Measurements from ENCODE around the gene CEACAM7.
"Not testable (repeated sequence)": the region's sequence is repeated elsewhere in the genome, so short reads cannot be mapped to it uniquely, and the experiment has no call there.

CEACAM7 gene

GRCh38 chr19:41699968-41700323 lies 11.9 kb upstream of the CEACAM7 start:
- no peak for DNase-seq

DNA sequence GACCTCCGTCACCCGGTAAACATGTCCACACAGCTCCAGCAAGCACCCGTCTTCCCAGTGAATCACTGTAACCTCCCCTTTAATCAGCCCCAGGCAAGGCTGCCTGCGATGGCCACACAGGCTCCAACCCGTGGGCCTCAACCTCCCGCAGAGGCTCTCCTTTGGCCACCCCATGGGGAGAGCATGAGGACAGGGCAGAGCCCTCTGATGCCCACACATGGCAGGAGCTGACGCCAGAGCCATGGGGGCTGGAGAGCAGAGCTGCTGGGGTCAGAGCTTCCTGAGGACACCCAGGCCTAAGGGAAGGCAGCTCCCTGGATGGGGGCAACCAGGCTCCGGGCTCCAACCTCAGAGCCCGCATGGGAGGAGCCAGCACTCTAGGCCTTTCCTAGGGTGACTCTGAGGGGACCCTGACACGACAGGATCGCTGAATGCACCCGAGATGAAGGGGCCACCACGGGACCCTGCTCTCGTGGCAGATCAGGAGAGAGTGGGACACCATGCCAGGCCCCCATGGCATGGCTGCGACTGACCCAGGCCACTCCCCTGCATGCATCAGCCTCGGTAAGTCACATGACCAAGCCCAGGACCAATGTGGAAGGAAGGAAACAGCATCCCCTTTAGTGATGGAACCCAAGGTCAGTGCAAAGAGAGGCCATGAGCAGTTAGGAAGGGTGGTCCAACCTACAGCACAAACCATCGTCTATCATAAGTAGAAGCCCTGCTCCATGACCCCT lies 11.3 kb upstream of the CEACAM7 start:
- DNase-seq, result no peak

DNA sequence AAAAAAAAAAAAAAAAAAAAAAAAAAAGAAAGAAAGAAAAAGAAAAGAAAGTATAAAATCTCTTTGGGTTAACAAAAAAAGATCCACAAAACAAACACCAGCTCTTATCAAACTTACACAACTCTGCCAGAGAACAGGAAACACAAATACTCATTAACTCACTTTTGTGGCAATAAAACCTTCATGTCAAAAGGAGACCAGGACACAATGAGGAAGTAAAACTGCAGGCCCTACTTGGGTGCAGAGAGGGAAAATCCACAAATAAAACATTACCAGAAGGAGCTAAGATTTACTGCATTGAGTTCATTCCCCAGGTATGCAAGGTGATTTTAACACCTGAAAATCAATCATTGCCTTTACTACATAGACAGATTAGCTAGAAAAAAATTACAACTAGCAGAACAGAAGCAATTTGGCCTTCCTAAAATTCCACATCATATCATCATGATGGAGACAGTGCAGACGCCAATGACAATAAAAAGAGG lies 10.7 kb upstream of the CEACAM7 start:
- no peak for DNase-seq

GRCh38 chr19:41697198-41697855 lies 9.3 kb upstream of the CEACAM7 start:
- DNase-seq, result no peak

- no peak for DNase-seq
Observed at GRCh38 chr19:41696402-41697197, 8.5 kb upstream of the CEACAM7 start.

DNA sequence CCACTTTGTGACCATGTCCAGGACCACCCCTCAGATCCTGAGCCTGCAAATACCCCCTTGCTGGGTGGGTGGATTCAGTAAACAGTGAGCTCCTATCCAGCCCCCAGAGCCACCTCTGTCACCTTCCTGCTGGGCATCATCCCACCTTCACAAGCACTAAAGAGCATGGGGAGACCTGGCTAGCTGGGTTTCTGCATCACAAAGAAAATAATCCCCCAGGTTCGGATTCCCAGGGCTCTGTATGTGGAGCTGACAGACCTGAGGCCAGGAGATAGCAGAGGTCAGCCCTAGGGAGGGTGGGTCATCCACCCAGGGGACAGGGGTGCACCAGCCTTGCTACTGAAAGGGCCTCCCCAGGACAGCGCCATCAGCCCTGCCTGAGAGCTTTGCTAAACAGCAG lies 7.7 kb upstream of the CEACAM7 start:
- no peak for DNase-seq

GRCh38 chr19:41694831-41695635 lies 7.0 kb upstream of the CEACAM7 start:
- DNase-seq, result no peak

- no peak for DNase-seq
Observed at GRCh38 chr19:41694196-41694595, 6.1 kb upstream of the CEACAM7 start.

DNA sequence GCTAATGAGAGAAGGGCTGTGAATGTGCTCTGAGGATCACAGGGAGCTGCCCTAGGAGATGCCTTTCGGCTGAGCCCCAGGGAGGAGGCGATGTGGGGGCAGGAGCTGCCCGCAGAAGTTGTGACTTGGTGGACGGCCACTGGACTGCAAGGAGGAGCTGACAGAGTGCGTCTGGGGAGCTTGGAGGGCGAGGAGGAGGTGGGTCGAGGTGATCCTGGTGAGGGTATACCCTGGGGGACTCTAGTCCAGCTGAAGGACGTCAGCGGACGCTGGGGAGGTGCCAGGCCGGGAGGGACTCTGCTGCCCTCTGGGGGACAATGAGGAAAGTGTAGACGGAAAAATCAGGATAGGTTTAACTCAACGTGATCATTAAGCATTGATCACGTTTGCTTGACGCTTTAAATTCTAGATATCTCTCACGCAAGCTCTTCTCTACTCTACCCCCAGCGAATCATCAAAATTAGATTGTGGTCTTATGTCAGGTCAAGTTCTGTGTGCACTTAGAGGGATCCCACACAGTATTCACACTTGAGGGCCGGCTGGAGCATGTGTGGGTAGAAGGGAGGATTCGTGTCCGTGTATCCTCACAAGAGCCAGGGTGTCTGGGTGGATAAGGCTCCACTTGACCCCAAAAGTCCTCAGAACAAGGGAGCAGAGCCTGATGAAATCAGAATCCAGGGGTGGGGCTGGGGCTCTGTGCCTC lies 3.3 kb upstream of the CEACAM7 start:
- DNase-seq, result no peak

DNA sequence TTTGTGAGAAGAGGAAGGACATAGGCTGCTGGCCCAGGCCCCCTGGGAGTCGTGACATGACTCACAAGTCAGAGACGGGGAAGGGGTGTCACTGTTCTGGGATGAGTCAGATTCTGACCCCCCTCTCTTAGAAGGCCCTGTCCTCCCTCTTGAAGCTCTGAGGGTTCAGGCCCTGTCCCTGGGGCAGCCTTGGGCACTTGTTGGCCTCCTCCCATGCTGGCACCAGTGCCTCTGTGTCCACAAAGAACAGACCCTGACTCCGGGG lies 2.7 kb upstream of the CEACAM7 start:
- no peak for DNase-seq

DNA sequence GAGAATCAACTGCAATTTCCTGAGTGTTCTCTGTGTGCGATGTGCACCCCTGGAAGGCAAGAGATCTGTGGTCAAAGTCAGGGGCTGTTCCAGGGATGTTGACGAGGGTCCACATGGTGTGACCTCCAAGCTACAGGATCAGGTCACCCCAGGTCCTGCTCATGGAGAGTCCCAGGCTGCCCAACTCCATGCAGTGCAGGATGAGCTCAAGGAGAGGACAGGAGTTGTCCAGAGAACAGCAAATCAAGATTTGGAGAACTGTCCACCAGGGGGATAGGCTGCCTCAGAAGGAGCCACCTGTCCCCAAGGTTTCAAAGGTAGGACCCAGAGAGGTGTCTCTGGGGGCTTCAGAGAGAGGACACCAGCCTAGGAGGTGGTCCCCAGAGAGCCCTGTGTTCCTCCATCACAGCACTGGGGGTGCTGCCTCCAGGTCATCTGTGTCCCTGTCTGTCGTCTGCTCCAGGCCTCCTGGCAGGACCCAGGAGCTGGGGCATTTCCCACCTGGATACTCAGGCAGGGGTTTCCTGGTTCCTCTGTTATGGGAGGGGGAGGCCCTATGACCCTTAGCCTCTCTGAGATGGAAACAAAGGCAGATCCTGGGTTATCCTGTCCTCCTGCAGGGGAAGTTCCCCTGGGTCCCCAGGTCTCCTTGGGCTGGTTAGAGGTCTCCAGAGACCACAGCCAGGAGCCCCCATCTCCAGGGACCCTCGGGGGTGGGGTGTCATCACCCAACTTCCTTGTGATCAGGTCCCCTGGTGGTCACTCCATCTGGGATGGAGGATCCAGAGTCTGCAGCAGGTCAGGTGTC lies 2.1 kb upstream of the CEACAM7 start:
- no peak for DNase-seq

GRCh38 chr19:41688687-41689086 lies 617 bp upstream of the CEACAM7 start:
- no peak for DNase-seq

- no peak for DNase-seq
Observed at GRCh38 chr19:41687419-41687818, 651 bp downstream of the CEACAM7 start.

DNA sequence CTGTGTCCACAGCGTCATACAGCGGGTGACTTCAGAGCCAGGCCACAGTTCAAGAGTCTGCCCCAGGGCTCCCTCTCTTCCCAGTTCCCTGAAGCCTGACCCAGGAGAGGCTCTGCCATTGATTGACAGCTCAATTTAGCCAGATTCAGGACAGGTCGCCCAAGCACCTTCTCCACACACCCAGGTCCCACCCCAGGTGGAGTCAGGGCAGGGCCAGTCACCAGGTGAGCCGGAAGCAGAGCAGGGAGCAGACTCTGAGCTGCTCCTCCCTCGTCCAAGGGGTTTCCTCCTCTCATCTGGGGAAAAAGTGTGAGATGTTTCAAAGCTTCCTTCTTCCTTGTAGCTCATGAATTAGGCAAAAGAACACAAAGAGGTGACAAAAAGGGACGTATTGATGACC lies 5.6 kb downstream of the CEACAM7 start:
- no peak for DNase-seq

DNA sequence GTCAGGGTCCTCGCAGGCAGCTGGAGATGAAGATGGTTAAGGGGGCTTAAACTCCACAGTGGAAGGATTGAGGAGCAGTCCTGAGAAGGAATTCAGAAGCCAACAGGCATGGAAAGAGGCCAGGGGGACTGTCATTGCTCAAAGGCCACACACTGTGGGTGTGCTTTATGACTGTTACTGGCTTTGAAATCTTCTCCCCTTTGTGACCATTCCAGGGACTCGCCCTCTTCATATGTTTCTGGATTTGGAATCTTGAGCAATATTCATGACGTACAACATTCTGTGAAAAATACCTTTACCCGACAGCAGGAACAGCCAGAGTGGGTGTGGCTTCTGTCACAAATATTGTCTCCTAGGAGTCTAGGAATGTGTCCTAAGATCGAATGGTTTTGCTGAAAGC lies 16.6 kb downstream of the CEACAM7 start:
- no peak for DNase-seq

- DNase-seq, result no peak
Observed at GRCh38 chr19:41670755-41671154, 17.3 kb downstream of the CEACAM7 start.

DNA sequence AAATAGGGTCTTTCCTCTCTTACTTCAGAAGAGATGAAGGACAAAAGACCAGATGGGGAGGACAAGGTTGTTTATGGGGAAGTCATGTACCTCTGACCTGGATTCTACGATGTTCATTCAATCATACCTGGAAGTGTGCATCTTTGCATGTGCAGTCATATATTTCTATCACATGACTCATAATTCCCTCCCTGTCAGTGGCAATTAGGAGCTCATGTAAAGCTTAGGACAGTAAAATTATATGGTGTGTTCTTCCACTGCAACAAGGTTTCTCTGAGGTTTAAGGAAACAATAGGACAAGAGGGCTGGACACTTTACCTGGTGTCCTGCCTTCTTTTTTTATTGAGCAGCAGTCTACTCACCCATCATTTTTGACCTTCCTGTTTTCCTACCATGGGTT lies 19.8 kb downstream of the CEACAM7 start:
- DNase-seq, result no peak

- DNase-seq, result no peak
Observed at GRCh38 chr19:41666075-41666474, 22.0 kb downstream of the CEACAM7 start.

- DNase-seq, result no peak
Observed at GRCh38 chr19:41657157-41657556, 30.9 kb downstream of the CEACAM7 start.

GRCh38 chr19:41656756-41657155 lies 31.3 kb downstream of the CEACAM7 start:
- not testable (repeated sequence) for DNase-seq

- no peak for DNase-seq
Observed at GRCh38 chr19:41652250-41652649, 35.8 kb downstream of the CEACAM7 start.

DNA sequence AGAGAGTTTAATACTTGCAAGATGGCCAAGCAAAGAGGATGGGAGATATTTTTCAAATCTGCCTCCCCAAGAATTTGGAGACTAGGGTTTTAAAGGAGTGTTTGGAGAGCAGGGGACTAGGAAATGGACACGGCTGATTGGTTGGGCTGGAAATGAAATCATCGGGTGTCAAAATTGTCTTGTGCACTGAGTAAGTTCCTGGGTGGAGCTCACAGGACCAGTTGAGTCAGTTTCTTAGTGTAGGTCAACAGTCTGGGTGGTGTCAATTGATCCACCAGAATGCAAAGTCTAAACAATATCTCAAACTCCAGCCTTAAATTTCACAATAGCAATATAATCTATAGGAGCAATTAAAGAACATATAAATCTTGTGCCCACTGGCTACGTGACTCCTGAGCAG lies 38.2 kb downstream of the CEACAM7 start:
- DNase-seq, result no peak

Data from amniotic stem cell (primary cell).